D341Med (cell line): ENCODE results near the gene INTS12.
"Not testable (repeated sequence)": the region's sequence is repeated elsewhere in the genome, so short reads cannot be mapped to it uniquely, and the experiment has no call there.

Experiments
- DNase-seq: peaks from one replicate; pipeline ENCODE4 v3.0.0; 2012; ENCODE audit warnings: low spot score

Gene INTS12, protein sequence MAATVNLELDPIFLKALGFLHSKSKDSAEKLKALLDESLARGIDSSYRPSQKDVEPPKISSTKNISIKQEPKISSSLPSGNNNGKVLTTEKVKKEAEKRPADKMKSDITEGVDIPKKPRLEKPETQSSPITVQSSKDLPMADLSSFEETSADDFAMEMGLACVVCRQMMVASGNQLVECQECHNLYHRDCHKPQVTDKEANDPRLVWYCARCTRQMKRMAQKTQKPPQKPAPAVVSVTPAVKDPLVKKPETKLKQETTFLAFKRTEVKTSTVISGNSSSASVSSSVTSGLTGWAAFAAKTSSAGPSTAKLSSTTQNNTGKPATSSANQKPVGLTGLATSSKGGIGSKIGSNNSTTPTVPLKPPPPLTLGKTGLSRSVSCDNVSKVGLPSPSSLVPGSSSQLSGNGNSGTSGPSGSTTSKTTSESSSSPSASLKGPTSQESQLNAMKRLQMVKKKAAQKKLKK

DNA sequence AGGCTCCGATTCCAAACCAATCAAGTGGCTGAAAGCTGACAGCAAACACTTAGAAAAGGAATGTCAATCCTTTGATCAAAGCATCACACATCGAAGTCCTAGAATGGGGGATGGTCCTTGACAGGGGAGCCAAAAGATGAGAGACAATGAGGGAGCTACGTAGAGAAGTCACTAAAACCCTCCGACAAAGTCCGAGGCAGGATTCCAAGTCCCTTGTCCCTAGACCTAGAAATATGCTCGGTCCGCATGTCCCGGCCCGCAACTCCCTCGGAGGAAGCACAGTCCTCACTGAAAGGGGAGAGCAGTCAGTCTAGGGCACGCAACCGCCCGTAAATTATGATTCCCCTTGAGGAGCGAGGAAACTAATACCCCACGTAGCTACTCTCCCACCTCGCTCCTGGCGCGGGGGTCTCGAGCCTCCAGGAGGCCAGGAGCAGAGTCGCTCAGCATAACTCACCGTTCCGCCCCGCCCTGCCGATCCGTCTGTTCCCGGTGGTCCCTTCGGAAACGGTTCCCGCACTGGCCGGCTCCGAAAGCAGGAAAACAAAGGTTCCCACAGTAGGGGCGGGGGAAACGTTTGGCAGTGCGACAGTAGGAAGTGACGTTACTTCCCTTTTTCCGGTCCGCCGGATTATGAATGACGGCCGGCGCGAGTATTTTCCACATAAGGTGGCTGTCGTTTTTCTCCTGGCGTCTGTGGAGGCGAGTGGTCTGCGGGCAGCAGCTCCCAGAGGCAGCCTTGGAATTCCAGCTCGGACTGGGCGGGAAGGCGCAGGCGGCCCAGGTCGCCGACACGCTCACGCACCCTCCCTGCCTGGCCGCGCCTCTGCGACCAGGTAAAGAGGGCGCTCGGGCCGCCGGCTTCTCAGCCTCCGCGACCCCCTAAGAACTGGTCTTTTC is at the start of gene INTS12, which contains the start of gene GSTCD:
Gene INTS12 (minus strand): TSS at position 509 of the 900 bp plus-strand sequence. CDS start 8,684 bp downstream, outside the sequence.
Gene GSTCD (plus strand): TSS at position 604 of the 900 bp plus-strand sequence. CDS start 8,830 bp downstream, outside the sequence.
- peak; percentile 87 for DNase-seq

DNA sequence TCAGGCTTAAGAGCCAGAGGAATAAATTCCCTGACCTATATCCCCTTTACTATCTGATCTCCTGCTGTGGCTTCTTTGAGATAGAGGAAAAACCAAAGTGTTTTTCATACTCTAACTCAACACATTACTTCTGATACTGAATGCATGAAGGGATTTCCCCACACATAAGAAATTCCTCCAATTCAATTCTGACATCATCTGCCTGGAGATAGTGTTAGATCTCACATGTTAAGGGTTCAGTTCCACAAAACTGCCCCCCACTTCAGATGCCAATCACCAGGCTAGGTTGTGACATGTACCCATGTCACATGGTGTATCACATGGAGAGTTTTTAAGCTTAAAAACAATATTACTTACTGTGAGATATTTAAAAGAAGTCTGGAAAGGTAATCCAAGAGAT is 46.9 kb upstream of the INTS12 start:
- DNase-seq, result no peak

DNA sequence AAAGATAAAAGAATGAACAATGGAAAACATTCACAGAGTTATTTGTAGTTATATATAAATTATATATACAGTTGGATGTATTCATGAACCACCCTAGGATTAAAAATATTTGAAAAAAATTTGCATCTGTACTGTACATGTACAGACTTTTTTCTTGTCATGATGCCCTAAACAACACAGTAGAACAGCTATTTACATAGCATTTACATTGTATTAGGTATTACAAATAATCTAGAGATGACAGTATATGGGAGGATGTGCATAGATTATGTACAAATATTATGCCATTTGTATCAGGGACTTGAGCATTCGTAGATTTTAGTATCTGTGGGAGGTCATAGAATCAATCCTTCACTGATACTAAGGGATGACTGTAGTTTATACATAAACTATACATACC is 44.9 kb upstream of the INTS12 start:
- DNase-seq, result no peak

DNA sequence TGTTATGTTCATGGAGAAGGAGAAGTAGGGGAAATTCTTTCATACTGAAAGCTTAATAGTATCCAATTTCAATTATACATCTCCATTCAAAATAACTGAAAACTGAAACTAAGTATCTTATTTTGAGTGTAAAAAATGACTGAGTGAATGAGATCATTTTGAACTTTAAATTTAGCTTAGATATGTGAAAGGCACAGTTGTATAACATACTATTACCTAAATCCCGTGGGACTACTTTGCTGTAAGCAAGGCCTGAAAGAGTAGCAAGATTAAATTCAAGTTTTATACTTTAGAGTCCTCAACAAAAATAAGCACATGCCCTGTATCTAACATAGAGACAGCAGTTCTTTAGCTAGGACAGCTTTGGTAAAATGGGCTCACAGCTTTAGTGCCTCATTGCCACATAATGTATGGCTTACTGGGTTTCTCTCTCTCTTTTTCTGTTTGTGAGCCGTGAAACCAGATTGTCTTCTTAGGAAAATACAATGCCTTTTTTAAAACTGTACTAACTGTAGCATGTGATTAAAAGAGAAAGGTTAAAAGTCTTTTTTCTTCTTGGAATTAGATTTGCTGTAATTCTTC is 43.3 kb upstream of the INTS12 start:
- DNase-seq, result no peak

DNA sequence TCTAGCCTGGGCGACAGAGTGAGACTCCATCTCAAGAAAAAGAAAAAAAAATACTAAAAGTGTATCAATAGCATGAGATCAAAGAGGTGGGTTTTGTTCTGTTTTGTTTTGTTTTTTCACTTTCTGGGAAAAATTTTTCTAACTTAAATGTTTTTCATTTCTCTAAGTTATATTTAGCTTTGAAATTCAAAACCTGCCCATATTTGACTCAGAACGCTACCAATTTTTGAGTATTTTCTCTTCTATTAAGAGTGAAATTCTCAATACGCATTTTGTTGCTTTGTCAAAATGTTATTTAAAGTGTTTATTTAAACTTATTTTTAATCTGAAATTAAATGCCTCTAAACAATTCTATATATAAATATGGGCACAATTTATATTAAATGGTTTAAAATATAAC is 39.7 kb upstream of the INTS12 start:
- DNase-seq, result no peak

DNA sequence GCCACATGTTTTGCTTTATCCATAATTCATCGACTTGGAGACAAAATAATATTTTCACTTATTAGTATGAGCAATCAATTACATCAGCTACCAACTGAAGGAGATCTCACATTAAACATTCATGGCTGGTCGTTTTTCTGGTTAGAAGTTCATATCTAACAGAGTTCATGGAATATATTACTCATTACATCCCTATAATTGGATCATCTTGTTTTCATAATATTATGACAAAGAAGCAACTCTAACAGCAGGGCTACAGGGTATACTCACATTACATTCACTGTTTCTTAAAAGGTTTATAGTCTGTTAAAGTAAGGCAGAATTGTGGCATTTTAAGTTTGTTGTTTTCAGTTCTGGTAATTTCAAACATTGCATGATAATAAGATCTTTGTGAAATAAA is 33.1 kb upstream of the INTS12 start:
- no peak for DNase-seq

DNA sequence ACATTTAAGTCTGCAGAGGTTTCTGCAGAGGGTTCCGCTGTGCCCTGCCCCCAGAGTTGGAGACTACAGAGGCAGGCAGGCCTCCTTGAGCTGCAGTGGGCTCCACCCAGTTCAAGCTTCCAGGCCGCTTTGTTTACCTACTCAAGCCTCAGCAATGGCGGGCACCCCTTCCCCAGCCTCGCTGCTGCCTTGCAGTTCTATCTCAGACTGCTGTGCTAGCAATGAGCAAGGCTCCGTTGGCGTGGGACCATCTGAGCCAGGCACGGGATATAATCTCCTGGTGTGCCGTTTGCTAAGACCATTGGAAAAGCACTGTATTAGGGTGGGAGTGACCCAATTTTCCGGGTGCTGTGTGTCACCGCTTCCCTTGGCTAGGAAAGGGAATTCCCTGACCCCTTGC is 26.7 kb upstream of the INTS12 start:
- not testable (repeated sequence) for DNase-seq

DNA sequence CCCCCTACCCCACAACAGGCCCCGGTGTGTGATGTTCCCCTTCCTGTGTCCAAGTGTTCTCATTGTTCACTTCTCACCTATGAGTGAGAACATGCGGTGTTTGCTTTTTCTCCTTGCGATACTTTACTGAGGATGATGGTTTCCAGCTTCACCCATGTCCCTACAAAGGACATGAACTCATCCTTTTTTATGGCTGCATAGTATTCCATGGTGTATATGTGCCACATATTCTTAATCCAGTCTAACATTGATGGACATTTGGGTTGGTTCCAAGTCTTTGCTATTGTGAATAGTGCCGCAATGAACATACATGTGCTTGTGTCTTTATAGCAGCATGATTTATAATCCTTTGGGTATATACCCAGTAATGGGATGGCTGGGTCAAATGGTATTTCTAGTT is 21.4 kb upstream of the INTS12 start:
- DNase-seq, result not testable (repeated sequence)

DNA sequence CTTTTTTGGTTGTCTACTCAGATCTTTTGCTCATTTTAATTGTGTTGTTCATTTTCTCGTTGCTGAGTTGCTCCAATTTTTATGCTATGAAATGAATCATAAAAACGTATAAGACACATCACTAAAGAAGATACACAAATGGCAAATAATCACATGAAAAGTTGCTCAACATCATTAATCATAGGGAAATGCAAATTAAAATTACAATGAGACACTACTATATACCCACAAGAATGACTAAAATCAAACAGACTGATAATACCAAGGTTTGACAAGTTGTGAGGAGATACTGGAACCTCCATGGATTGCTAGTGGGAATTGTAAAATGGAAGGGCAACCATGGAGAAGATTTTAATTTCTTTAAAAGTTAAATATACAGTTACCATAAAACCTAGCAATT is 17.1 kb upstream of the INTS12 start:
- no peak for DNase-seq

DNA sequence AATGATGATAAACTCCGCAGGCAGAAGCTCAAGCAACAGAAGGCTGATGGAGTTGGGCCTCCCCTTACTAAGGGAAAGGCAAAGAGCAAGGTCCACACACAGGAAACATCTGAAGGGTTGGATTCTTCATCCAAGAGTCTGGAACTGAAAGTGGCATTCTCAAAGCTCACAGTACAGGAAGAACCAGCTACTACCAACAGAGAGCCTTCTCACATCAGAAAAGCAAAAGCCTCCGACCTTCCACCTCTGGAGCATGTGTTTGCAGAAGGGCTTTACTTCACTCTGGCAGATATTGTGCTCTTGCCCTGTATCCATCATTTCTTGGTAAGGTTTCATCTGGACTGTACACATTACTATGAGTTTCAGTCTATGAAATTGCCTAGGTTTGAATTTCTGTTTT is 10.7 kb upstream of the INTS12 start:
- no peak for DNase-seq

DNA sequence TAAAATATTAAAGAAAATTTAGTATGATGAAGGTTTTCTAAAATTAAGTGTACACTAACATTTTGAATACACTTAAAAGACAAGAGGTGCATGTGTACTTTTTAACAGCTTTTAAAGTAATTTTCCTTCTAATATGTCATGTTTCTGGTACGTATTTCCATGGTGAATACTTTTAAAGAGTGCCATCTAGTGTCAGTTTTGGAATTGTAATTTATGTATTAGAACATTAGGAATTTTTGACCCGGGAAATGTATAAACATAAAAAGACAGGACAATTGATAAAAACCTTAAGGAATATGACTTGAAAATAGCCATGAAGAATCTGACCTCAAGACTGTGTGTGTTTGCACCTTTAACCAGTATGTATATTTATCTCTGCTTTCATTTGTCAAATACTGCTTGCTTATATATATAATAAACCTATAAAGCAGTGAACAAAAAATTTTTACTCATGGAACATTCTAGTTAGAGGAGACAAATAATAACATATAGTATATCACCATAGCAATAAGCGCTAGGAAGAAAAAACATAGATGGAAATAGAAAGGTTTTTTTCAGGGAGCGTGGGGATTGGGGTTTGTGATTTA is 7.3 kb upstream of the INTS12 start:
- peak; percentile 21 for DNase-seq

DNA sequence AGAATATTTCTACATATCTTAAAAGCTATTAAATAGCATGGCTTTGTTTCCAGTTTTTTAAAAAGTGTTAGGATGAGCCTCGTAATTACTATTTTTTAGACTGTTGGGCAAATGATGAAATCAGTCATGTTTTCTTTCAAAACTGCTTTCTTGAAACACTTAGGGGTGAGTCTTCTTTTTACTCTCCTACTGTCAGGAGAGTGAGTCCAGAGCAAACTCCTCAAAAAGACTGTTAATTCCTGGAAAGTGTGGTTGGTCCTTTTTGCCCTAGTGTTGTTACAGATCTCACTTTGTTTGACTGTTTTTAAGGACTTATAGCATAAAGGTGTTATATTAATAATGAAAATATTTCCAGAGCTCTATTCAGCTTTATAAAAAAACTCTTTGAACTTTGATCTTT is 6.4 kb upstream of the INTS12 start:
- no peak for DNase-seq

DNA sequence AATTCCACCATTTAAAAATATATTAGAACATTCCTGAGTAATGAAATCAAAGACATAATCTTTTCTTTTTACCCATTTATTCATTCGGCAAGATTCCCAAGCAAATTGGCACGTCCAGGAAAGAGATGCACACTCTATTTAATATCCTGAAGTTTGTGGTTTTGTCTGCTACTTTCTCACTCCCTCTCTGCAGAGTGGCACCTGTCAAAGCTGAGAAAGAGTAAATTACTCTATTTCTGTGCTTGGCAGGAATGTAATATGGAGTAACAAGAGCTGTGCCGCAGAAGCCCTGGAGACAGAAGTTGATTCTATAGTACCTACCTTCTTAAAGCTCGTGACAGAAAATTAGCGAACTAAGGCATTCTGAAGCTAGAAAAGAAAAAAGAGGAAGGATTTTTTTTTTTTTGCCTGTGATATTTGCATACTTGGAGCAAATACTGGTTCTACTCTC is 5.6 kb upstream of the INTS12 start:
- DNase-seq, result no peak

DNA sequence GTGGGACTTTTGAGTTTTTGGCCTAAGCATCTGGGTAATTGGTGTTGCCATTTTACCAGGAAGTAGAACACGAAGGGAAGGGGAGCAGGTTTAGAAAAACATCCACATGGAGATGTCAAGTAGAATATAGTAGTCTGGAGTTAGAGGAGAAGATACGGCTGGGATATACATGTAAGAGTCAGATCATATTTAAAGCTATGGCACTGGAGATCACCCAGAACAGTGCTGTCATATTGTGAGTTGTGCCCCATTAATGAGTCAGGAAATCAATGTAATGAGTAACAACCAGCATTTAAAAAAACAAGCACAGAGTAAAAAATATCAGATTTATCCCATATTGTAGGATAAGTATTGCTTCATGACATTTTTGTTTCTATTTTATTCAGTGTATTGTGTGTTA is 4.3 kb upstream of the INTS12 start:
- DNase-seq, result no peak

DNA sequence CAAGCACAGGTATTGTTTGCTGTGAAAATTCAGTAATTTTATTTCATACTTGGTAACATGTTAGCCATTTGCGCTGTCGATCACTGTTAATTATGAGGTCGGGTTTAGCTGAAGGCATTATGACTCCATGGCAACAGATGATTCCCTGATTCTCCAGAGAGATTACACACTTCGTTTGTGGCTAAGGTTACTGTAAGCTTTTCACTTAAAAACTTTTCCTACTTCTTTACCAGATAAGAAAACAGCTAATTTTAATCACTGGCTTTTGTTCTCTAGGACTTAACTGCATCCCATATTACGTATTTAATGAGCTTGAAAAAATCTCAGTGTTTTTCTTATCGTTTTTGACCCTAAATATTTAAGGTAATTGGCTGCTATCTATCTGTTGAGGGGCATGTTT is 2.2 kb upstream of the INTS12 start:
- peak; percentile 60 for DNase-seq

DNA sequence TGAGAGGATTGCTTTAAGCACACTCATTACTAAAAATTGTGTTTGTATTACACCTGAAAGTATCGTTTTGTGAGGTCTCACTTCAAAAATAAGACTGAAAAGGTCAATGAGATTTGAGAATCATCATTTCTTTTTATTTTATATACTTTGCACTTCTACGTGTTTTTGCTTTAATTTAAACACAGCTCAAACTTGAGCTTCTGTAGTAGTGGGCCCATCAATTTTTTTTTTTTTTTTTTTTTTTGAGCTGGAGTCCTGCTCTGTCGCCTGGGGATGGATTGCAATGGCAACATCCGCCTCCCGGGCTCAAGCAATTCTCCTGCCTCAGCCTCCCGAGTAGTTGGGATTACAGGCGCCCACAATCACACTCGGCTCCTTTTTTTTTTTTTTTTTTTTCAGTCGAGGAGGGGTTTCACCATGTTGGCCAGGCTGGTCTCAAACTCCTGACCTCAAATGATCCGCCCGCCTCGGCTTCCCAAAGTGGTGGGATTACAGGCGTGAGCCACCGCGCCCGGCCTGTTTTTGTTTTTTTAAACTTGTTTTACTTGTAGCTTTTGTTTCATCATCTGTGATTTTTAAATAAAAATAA is 1.6 kb upstream of the INTS12 start:
- peak; percentile 28 for DNase-seq

DNA sequence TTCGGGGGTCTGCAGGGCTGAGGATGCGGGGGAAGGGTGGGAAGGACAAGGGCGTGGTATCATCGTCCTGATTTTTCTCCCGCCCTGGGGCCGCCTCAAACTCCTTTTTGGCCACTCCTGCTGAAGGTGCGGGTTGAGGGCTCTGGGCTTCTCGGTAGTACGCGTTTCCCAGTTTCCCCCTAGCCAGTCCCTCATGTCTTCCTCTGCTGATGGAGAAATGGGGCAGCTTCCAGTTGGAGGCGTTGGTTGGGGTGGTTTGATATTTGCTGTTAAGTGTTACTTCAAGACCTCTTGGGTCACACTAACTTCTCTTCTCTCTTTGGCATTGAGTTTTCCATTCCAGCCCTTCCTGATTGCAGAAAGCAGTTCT is 577 bp upstream of the INTS12 start:
- no peak for DNase-seq

DNA sequence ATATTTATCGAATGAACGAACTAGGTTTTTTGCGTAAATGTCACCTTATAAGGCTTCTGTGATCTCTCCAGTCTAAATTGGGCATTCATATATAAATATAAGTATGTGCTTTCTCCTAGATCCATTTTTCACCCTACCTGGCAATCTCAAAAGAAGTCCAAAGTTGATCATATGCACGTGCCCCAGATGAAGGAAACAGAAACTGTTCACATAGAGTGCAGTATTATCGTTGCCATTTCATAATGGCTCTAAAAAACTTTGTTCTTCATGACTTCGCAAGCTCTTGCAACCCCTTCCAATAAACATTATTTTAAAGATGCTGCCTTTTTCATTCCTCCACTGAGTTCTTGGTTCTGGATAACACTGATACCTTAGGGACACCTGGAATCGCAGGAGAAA is 708 bp downstream of the INTS12 start:
- DNase-seq, result no peak

DNA sequence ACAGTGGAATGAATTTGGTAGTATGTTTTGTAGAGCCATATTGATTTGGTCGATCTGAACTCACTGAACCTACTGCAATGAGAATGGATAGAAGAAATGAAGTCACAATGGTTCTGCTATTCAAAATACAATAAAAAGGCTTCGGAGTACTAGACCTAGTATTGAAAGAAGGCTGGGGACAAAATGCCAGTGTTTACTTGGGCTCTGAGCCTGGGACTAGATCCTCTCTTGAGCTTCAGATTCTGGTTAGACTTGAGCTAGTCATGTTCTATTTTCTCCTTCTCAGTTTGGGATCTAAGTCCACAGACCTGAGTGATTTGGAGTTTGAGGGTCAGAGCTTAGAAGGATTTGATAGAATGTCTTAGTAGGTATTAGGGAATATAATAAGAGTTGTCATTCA is 9.9 kb downstream of the INTS12 start:
- DNase-seq, result no peak

DNA sequence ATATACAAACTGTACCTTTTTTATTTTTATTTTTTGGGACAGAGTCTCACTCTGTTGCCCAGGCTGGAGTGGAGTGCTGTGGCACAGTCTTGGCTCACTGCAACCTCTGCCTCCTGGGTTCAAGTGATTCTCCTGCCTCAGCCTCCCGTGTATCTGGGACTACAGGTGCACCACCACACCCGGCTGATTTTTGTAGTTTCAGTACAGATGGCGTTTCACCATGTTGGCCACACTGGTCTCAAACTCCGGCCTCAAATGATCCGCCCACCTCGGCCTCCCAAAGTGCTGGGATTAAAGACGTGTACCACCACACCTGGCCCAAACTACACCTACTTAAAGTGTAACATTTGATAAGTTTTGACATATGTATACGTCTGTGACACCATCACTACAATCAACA is 12.7 kb downstream of the INTS12 start:
- DNase-seq, result not testable (repeated sequence)

DNA sequence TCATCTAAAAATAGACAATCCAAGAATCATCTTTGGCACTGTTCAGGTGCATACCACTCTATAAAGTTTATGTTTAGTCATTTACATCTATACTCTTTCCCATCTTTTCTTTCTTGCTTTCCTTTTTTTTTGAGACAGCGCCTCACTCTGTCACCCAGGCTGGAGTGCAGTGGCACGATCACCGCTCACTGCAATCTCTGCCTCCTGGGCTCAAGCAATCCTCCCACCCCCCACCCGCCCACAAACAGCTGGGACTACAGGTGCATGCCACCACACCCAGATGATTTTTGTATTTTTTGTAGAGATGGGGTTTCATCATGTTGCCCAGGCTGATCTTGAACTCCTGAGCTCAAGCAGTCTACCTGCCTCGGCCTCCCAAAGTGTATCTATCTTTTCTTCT is 13.7 kb downstream of the INTS12 start:
- DNase-seq, result not testable (repeated sequence)

DNA sequence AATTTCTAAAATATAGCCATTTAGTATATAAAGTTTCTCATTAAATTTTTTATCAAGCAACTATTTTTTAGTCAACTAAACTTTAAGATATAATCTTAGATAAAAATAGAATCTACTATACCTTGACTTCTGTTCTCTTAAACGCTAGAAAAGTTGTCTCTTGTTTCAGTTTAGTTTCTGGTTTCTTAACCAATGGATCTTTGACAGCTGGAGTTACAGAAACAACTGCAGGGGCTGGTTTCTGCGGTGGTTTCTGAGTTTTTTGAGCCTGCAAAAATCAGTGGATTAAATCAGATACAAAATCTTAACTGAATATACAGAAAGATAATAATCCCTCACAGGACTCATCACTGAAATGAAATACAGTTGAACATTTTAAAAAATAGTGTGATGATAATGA is 21.9 kb downstream of the INTS12 start:
- DNase-seq, result no peak
